HuH-7.5 (cell line): ENCODE results near the gene HAUS7.

Experiments
- DNase-seq: peaks from one replicate; pipeline ENCODE4 v3.0.0; 2011; ENCODE audit warnings: low spot score

The HAUS7 gene

DNA sequence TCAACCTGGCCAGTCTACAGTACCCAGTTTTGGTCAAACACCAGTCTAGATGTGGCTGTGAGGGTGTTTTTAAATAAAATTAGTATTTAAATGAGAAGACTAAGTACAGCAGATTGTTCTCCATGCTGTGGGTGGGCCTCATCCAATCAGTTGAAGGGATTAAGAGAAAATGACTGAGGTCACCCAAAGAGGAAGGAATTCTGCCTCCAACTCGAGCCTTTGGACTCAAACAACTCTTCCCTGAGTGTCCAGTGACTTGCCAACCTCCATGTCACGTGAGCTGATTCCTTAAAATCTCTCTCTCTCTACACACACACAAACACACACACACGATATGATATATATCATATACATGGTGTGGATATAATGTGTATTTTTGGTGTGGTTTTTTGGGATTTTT, 34.5 kb downstream of the HAUS7 start:
- no peak for DNase-seq

DNA sequence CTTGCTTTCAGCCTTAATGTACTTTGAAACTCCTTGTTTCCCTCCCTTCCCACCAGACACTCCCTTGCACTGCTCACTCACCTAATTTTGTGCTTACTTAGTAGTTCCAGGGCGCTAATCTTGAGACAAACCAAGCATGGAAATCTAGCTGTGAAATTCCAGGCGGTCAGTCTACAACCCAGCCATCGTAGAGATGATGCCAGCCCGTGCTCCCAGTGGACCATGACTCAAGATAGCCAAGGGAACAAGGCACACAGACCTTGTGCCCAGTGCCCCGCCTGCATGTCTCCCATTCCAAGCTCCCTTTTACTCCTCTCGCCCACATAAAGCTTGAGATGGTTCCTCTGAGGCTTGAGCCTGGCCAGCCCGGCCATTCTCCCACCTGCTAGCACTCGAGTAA, 35.6 kb downstream of the HAUS7 start:
- no peak for DNase-seq

DNA sequence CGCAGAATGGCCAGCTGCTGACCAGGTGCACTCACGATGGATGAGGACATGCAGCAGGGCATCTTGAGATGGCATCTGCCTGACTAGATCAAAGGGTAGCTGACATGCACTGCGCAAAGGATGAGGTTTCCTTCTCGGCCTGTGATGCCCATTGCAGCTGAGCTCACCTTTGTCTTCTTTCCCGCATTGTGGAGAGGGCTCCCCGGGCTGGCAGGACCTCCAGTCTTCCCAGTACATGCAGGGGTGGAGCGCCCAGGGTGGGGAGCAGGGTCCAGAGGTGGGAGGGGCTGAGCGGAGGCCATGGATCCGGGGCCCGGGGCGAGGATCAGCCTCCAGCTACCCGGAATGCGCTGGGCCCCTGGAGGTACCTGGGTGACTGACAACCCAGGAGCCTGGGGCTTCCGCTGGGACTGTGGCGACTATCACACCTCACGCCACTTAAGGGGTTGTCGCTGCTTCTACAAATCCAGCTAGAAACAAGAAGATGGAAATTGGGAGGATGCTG, 36.5 kb downstream of the HAUS7 start:
- DNase-seq, result no peak

DNA sequence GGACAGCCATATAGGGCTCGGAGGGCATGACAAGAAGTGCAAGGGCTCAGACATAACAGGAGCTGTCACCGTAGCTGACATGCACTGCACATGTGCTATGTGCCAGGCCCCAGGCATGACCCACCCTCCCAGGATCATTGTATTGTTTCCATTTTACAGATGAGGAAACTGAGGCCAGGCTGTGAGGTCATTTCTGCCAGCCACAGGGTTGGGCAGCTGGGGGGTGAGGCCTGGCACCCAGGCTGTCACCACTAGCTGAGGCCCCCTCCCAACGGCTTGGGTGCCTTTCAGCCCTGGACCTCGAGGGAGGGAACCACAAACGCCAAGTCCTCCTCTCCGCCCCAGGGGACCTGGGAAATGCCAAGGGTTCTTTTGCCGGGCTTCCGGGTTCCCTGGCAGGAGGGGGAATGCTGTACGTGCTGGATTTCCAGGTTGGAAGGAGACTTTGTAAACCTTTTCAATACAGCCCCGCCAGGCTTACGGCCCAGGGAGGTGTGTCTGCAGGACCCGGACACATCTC, 37.2 kb downstream of the HAUS7 start:
- DNase-seq, result no peak

DNA sequence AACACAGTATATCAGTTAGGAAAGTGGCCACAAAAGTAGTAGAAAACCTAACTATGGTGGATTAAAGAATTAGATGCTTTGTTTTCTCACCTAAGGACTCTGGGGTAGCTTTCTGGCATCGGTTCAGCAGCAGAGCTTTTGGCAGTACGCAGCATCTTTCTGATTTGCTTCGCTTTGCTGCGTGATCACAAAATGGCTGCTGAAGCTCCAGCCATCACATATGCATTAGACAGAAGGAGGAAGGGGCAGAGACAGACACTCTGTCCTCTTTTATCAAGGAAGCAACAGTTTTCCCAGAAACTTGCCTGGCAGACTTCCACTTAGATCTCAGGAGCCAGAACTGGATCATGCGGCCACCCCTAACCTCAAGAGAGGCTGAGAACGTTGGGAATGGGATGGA, 39.6 kb downstream of the HAUS7 start:
- DNase-seq, result no peak

DNA sequence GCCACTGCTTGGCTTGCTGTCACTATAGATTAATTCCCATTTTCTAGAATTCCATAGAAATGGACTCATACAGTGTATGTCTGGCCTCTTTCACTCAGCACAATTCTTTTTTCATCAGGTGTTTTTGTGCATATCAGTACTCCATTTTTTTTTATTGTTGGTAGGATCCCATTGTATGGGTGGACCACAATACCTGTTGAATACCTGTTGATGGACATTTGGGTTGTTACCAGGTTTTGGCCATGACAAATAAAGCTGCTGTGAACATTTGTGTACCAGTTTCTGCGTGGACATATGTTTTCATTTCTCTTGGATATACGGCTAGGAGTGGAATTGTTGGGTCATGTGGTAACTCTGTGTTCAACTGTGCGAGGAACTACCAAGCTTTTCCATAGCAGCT, 44.2 kb downstream of the HAUS7 start:
- no peak for DNase-seq

DNA sequence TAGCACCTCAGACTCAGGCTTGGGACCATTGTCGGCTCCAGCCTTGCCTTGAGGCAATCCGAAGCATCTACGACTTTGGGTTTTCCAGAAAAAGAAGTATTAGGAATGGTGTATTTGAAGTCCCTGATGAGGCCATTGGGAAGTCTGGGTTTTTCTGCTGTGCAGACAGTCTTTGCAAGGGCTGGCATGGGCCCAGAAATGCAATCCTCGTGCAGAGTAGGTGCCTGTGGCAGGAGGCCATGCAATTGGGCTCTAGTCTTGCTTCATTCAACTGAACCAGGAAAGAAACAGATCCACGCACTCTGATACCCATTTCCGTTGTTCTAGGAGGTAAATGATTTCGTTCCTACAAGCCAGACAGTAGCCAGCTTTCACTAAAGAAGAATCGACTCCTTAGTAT, 46.7 kb downstream of the HAUS7 start:
- no peak for DNase-seq

DNA sequence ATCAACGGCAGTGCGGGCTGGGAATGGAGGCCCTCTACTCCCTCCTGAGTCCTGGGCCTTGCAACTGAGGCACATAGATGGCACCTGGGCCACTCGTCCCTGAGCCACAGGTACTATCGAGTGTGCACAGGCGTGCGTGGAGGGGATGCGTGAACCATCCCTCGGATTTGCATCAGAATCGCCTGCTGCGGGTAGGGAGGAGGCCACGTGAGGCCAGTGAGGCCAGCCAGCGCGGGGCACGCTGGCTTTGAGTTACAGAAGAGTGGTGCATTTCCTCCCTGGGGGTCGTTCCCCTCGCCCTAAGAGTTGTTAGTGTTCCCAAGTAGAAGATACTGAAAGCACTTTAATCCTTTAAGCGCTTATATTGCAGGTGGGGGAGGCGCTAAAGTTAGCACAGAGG, 48.5 kb downstream of the HAUS7 start:
- DNase-seq, result no peak

DNA sequence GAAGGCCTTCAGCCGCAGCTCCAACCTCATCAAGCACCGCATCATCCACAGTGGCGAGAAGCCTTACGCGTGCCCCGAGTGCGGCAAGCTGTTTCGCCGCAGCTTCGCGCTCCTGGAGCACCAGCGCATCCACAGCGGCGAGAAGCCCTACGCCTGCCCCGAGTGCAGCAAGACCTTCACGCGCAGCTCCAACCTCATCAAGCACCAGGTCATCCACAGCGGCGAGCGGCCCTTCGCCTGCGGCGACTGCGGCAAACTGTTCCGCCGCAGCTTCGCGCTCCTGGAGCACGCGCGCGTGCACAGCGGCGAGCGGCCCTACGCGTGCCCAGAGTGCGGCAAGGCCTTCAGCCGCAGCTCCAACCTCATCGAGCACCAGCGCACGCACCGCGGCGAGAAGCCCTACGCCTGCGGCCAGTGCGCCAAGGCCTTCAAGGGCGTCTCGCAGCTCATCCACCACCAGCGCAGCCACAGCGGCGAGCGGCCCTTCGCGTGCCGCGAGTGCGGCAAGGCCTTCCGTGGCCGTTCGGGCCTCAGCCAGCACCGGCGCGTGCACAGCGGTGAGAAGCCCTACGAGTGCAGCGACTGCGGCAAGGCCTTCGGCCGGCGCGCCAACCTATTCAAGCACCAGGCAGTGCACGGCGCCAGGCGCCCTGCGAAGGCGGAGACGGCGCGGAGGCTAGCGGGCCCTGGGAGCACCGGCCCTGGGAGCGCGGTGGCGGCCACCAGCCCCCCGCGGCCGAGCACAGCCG, 49.4 kb downstream of the HAUS7 start:
- DNase-seq, result no peak

DNA sequence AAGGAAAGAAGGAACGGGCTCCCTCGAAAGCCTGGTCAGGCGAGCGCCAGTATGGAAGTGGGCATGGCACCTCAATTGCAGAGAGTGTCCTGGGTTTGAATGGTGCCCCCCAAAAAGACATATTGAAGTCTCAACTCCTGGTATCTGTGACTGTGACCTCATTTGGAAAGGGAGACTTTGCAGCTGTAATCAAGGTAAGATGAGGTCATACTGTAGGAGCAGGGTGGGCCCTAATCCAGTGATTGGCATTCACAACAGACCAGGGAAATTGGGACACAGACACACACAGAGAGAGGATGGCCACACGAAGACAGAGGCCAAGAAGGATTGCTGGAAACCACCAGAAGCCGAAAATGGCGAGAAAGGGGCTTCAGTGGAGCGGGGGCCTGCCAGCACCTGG, 52.7 kb downstream of the HAUS7 start:
- DNase-seq, result no peak

DNA sequence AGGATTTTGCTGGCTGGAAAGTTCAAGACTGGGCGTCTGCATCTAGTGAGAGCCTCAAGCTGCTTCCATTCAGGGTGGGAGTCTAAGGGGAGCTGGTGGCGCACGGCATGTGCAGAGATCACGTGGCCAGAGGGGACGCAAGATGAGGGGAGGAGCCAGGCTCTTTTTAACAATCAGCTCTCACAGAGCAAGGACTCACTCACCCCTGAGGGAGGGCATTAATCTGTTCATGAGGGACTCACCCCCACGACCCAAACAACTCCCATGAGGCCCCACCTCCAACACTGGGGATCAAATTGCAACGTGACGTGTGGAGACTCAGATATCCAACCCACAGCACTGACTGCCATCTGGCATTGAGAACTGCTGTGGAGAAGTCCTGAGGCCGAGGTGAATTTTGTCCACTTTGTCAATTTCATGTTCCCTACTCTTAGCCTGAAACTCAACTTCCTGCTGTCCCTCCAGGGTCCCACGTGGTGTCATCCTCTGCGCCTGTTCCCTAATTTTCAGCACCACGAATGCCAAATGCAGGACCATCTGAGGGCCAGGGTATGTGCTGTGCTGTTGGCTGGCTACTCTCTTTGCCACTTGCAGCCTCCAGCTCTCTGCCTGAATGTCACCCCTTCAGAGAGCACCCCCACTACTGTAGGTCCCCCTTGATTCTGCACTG, 53.5 kb downstream of the HAUS7 start:
- no peak for DNase-seq

DNA sequence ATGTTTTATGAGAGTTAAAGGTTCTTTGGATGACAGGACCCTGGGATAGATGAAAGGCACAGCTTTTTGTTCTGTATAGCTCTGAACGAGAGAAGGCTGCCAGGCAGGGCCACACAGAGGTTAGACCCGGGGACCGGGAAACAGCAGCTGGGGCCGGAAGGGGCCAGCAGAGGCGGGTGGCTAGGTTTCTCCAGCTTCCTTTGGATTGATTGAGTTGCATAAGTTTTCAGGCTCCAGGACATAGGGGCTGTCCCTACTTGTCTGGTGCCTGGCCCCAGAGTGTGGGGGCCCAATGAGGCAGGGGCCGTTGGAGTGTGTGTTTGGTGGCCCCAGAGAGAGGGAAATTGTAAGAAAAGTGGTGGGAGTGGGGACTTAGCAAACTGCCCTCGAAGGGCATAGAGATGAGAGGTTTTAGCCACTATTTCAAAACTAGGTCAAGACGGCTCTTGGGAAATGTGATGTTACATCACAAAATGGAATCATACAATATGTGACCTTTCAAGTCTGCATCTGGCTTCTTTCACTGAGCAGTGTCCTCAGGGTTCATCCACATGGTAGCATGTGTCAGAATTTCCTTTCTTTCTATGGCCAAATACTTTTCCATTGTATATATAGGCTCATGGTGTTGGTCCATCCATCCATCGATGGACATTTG, 55.4 kb downstream of the HAUS7 start:
- no peak for DNase-seq

DNA sequence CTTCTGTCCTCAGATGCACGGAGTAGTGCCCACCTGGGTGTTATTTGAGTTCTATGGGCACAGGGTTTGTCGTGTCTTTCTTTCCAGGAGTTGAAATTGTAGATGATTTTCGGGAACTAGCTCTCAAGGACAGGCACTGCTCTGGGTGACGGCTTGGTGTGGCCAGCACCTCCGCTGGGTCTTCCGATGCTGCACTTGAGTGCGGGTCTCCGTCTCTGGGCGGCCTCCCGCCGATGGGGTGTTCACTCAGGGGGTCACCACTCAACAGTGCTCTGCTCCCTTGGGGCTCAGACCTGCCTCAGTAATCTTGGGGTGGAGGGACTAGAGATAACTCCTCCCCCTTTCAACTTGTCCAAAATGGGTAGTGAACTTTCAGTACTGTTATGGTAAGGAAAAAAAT, 56.6 kb downstream of the HAUS7 start:
- no peak for DNase-seq

DNA sequence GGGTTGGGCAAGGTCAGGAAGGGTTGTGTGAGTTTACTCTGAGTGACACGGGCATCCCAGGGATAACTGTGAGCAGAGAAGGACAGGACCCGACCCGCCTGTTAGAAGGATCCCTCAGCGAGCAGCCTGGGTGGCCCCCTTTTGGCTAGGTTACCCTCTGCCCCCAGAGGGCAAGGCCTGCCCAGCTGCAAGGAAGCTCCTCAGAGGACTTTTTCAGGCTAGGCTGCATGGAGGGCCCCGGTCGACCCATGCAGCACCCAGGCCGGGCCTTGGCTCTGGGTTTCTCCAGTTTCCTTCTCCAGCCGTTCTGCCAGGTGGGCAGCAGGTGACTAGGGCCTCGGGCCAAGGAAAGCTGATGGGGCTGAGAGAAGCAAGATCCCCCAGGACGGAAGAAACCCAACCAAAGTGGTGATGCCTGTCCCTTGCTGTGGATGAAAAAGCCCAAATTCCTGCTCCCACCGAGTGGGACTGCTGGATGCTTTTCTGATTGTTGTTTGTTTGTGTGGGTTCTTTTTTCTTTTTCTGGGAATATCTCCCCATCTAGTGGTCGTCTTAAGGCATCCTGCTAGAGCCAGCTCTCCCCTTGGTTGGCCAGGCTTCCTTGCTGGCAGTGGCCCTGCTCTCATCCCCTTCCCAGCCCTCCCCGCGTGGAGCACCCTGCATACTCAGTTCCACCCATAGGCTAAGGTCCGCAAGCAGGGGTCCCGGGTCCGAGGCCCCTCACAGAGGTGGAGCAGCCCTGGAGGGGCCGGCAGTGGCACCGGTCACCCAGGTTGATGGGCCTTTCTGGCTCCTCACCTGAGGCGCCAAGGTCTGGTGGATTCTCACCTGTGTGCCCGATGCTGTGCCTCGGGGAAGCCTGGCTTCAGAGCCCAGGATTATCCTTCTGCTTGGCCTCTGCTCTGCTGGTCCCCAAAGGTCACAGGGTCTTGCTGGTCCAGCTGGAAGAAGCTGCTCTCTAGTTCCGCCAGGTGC, 57.3 kb downstream of the HAUS7 start:
- DNase-seq, result no peak

DNA sequence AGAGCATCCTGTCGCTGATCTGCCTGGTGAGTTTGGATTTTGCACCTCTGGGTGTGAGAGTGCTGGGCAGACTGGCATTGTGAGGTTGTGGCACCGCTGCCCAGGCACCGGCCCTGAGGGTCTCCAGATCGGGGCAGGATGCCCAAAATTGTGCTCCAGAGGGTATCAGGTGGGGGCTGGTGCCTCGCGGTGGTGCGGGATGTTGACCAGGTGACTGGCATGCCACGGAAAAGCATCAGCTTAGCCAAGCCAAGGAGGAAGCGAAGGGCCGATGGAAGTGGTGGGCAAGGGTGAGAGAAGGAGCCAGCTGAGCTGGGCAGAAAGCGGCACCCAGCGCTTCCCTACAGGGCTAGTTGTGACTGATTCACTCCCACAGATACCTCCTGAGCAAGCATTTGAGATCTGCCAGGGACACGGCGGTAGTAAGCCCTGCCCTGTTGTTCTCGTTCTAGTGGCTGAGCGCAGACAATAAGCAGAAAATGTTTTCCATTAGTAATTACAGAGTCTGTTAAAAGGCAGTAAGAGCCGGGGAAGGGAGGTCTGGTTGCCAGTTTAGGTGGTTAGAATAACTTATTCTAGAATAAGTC, 58.3 kb downstream of the HAUS7 start:
- DNase-seq, result no peak

DNA sequence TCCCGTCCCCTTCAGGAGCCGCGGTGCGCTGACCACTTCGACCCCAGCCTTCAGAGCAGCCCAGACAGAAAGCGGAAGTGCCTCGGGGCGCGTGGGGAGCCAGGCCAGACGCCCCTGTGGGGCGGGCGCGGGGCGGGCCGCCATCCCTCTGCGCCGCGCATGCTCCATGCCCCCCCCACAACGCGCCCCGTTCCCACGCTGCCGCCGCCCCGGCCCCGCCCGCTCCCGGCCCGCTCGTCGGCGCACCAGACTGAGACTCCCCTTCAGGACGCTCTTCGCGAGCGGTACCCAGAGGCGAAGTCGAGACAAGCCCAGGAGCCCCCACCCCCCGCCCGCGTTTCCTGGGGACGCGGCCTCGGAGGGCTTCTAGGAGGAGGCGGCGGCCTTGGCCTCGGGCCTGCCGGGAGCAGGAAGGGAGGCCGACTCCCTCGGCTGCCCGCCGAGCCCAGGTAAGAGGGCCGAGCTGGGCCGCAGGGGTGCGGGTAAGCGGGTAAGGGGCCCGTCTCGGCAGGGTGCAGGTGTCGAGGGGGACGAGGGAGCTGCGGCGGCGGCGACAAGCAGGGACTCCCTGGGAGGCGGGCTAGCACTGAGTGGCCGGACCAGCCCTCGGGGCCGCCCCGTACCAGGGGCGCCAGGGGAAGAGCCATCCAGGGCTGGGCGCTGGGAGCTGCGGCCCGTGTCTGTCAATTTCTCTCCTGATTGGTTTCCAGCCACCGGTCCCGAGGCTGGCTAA, 59.0 kb downstream of the HAUS7 start, which contains the start of gene ZFP92:
Gene ZFP92, plus strand, starts transcription at position 218 of the 733 bp plus-strand sequence. CDS start 6,851 bp downstream, outside the sequence.
- DNase-seq, result no peak

DNA sequence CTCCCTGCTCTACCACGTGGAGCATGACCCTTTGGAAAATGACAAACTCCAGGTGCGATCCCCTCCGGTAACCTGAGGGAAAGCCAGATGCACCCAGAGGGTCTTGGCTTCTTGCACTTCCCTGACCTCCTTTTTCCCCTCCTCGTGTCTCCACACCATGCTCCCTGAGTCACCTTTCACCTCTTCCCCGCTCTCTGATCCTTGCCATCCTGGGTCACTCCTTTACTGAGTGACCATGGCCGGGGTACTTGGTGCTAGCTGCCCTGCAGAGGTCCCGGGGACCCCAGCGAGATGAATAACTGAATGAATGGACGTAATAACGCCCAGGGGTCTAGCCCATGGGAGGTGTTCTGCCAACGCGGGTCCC, 59.5 kb downstream of the HAUS7 start:
- DNase-seq, result no peak

DNA sequence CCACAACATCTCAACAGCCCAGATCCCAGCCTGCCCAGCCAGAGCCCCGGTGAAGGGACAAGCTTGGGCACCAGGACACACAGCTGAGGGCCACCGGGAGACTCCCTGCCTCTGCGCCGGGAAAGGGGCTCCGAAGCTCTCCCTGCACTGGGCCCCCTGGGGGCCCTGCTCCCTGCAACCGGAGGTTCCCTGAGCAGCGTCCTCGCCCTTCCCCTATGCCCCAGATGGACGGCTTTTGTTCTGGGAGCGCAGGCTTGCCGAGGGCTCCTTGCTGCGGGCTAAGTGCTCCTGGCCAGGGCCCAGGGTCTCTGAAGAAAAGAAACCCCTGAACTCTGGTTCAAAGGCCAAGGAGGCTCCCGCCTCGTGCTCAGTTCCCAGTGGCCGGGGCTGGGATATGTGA, 60.0 kb downstream of the HAUS7 start:
- no peak for DNase-seq

DNA sequence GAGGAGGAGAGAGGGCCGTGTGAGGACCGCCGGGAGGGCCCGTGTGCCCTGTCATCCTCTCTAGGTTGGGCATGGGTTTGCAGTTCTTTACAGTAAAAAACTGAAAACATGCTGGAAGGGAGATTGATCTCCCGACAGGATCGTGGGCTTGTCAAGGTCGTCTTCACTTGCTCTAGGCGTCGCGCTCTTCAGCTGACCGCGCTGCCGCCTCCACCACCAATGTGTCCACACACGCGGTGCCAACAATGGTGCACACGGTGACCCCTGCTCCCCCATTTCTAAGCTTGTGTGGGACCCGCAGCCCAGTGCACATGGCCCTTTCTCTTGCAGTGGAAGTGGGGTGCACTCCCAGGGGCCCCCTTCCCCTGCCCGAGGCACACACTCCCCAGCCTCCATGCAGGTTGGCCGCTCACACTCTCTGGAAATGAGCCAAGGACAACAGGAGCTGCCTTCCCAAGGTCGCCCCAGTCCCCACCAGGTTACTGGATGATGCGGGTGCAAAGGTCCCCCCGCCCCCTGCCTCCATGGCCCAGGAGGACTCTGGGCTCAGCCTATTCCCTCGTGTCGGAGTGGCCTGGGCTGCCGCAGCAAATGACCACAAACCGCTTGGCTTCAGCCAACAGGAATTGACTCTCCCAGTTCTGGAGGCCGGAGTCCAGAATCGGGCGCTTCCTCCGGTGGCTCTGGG, 60.8 kb downstream of the HAUS7 start:
- no peak for DNase-seq

DNA sequence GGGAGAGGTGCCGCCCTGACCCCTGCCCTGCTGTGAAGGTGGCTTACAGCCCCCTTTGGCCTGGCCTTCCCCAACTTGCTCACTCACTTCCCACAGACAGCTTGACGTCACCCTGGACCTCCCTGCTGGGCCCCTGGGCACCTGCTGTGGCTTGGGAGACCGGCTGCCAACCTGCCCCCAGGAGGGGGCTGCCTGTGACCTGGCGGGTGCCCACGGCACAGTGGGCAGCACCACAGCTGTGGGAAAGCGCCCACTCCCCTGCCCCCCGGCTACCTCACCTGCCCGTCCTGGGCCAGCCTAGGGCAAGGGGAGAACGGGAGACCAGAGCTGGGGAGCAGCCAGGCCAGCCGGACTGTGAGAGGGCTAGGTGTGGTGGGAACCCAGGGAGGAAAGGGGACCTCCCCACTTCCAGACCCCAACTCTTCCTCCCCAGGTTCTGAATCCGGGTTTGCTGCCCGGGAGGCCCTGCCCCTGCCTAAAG, 61.5 kb downstream of the HAUS7 start:
- no peak for DNase-seq
